CD4-positive, alpha-beta T cell treated with Interleukin-12 subunit alpha and Interleukin-12 subunit beta, for 1 hour (primary cell): Measurements from ENCODE around the gene IP6K3.
A peak's percentile ranks its signal among the peaks of the same experiment; 100 is the strongest.

Experiments
- DNase-seq: peaks from one replicate; pipeline ENCODE4 v3.0.0-alpha.2; 2020

IP6K3 gene

GRCh38 chr6:33746651-33747100 is at the start of gene IP6K3:
IP6K3 (minus strand) TSS chr6:33746905; CDS start chr6:33735476, 11,429 bp downstream.
- no peak for DNase-seq

- DNase-seq, result no peak
Measured at GRCh38 chr6:33794910-33795623, 48.4 kb upstream of the IP6K3 start.

DNA sequence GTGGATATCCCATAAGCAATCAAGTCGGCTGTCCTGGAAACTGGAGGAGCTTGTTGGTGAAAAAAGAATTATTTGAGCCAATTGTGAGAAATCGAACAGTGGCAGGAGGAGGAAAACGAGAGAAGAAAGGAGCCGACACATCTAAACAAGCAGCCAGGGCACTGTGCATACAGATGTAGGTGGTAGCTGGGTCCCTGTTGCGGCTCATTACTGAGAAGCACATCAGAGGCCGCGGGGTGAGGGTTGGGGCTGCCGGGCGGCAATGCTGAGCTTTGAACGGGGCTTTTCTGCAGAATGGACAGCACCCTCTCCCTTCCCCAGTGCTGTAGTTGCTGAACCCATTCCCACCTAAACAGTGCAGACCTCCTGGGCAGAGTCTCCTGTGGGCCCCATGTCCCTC is 46.3 kb upstream of the IP6K3 start:
- DNase-seq, result no peak

GRCh38 chr6:33791620-33792019 is 44.9 kb upstream of the IP6K3 start:
- DNase-seq, result no peak

GRCh38 chr6:33790910-33791309 is 44.2 kb upstream of the IP6K3 start:
- DNase-seq, result no peak

DNA sequence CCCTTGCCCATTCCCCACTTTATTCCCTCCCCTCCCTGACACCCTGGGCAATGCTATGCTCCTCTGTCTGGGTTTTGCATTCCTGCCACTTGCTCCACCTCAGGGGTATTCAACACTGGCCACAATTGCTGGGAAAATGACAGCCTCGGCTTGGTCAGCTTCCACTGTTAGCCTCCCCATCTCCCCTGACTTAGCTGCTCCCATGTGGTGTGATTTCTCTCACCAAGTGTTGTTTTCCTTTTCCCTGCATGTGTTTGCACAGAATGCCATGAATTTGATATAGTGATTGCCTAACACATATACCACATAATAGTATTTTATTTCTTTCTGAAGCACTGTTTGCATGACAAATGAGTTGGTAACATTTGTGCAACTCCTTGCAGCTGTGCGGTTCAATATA is 43.7 kb upstream of the IP6K3 start:
- no peak for DNase-seq

- no peak for DNase-seq
Measured at GRCh38 chr6:33789550-33789895, 42.8 kb upstream of the IP6K3 start.

DNA sequence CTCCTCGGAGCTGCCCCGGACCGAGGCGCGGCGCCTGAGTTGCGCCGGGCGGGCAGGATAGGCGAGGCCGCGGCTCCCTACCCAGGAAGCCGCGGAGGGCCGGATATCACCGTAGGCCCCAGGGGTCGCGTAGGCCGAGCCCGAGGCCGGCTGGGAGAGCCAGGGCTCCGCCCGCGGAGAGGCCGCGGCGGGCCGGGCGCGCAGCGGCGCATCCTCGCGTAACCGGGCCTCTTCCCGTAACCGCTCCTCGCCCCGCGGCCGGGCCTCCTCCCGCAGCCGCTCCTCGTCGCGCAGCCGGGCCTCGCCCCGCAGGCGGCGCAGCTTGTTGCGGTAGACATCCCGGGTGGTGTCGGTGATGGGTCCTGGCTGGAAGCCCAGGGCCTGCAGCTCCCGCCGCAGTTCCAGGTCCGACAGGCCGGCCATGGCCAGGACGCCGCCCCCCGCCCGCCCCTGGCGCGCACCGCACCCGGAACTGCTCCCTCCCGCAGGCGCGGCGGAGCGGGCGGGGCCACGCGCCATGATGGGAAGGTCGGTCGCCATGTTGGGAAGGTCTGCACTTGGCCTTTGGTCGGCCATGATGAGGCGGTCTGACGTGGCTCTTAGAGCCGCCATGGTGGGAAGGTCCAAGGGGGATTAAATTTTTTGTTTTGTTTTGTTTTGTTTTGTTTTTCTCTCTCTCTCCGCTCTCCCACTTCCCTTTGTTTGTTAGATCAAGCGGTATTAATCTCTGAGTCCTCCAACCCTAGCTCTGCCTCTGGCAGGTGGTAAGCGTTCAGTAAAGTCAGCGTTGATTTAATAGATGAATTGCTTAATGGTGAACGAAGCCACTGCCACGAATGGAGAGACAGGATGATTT is 42.2 kb upstream of the IP6K3 start, which contains the start of gene LEMD2:
Gene LEMD2 (minus strand): TSS at position 437 of the 856 bp plus-strand sequence. CDS start 14 bp downstream, at position 423.
- DNase-seq, result peak; percentile 93

DNA sequence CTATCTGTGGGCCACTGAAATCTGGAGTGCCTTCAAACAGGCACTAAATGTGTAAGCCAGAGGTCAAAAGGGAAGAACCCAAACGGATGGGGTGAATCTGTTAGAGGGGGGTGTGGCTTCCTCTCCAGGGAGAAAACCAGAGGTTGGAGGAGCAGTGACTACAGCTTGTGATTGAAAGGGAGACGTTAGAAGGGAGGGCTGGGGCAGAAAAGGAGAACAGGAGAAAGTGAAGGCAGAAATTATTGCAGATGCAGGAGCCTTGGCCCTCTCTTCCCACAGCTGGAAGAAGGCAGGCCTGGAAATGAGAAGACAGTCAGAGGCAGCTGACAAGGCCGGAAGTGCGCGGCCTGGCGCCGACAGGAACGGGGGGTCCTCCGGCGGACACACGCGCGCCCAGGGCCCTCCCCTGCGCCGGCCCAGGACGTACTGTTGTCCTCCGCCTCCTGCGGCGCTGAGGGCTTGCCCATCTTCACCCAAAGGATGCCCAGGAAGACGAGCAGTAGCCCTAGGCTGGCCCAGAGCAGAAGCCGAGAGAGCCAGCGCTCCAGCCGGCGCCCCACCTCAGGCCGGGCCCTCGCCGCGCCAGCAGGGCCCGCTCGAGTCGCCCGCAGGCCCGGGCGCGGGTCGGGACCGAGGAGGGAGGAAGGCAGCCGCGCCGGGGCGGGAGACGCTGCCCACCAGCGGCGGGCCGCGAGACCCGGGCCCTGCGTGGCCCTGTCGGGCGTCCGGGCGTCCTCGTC is 41.4 kb upstream of the IP6K3 start:
- peak; percentile 63 for DNase-seq

- no peak for DNase-seq
Measured at GRCh38 chr6:33787346-33787953, 40.7 kb upstream of the IP6K3 start.

GRCh38 chr6:33786736-33787135 is 40.0 kb upstream of the IP6K3 start:
- no peak for DNase-seq

GRCh38 chr6:33785778-33786177 is 39.1 kb upstream of the IP6K3 start:
- DNase-seq, result no peak

DNA sequence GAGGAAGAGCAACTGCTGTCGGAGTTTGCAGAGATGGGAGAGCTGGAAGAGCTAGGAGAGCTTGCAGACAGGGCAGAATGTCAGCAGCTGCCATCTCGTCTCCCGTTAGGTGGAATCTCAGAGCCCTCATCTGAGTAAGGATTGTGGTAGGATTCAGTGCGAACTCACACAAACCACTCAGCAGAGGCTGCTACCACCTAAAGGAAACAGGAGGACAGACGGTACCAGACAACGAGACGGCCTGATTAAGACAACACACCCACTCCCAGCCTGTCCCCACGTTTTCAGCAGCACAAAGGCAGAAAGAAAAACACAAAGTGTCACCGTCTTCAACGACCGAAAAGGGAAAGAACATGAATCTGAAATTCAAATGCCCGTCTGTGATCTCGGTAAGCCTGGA is 38.1 kb upstream of the IP6K3 start:
- no peak for DNase-seq

GRCh38 chr6:33783781-33784520 is 37.2 kb upstream of the IP6K3 start:
- no peak for DNase-seq

DNA sequence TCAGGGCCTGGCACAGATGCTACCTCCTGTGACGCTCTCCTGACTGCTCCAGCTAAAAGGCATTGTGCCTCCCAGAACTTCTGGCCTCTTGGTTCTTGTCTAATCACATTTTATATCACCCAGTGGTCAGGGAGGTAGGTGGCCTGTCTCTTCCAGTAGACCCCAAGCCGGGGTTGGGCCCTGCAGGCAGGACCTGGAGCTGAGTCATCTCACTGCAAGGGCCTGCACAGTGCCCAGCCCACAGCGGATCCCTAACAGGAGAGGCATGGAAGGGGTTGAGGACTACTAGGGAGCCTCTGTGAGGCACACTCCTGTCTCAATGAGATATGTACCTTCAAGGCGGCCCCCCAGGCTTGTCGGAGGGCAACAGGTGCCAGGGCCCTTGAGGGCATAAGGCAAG is 35.9 kb upstream of the IP6K3 start:
- no peak for DNase-seq

DNA sequence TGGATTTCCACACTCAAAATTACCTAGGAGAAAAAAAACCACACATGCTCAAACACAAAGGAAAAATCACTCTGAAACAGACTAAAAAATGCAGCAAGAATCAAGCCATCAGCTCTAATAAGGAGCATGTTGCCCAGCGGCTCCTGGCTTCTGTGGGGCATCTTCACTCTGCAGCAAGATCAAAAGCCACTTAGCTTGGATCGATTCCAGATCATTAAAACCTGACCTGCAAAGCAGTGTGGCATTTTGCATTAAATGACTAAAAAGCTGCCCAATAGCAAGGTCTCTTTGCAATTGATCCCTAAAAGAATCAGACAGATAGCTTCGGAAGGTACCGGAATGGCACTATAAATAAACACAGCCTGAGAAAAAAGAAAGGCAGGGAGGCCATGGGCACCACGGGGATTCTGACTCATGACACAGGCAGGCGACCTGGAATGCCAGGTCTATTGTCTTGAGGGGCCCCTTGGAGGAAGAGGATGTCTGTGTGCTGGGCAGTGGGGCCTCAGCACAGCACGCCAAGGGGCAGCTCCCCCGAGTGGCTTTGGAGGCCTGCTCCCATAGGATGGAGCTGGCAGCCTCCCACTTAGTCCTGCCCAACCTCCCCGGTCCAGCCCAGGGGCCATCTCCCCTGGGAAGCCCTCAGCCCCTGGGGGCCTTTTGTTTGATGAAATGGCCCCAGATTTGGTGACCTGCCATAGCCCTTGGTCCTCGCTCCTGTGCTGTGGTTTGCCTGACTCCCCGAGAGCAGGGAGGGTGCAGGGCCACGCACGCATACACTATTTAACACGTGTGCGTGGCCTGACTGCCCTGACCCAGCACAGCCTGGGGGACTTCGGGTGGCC is 34.6 kb upstream of the IP6K3 start:
- DNase-seq, result no peak

DNA sequence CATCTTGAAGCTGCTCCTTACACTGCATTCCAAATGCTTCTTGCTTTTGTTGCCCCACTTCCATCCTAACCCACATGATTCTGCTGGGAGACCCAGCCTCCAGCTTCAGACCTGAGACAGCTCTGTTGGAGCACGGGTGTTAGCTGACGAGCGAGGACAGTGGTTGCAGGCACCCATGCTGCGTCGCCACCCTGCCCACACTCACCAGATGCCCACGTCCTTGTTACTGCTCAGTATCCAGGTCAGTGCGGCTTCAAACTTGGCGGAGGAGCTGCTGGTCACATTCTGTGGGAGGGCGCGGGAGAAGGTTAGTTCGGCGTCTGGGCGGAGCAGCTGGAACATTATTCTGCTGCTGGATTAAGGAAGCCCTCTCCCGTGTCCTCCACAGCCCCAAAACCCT is 33.2 kb upstream of the IP6K3 start:
- no peak for DNase-seq

DNA sequence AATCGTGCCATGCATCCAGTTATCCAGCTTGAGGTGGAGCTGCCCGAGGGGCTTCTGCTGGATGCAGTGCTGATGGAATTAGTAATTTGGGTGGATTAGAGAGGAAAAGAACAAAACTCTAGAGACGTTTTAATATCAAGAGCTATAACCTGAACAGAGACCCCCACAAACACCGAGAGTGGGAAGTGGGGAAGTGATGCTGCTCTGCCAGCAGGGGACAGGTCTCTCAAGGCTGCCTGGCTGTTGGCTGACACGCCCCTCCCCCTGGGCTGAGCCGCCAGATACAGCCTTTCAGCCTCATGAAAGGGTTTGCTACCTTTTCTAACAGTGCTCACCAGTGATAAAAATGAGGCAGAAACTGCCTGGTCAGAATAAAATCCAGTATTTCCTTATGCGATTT is 32.6 kb upstream of the IP6K3 start:
- DNase-seq, result no peak

- DNase-seq, result no peak
Measured at GRCh38 chr6:33778444-33779121, 31.9 kb upstream of the IP6K3 start.
